Endothelial cell of hepatic sinusoid (primary cell): ENCODE results near the gene RNF130.

Source experiments
- in situ Hi-C: cut with HindIII; loops from 2 replicates; pipeline ENCODE4 v1.10.0; 2017; ENCODE audit warnings: low sequenced_read_pairs

Gene RNF130

DNA sequence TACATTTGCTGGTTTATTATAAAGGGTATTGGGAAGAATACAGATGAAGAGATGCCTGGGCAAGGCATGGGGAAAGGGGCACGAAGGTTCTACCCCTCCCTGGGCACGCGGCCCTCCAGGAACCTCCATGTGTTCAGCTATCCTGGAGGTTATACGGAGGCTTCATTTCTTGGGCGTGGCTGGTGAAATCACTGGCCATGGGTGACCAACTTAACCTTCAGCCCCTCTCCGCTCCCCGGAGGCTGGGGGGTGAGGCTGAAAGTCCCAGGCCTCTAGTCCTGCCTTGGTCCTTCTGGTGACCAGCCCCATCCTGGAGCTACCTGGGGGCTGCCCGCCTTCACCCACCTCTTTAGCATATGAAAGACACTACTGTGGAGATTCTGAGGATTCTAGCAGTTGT is 17.0 kb upstream of the RNF130 start:
- in situ Hi-C loops, result loop anchor here (25.0 kb wide), 1 partner anchor 176 kb away; the partner anchor contains the start of gene TBC1D9B

DNA sequence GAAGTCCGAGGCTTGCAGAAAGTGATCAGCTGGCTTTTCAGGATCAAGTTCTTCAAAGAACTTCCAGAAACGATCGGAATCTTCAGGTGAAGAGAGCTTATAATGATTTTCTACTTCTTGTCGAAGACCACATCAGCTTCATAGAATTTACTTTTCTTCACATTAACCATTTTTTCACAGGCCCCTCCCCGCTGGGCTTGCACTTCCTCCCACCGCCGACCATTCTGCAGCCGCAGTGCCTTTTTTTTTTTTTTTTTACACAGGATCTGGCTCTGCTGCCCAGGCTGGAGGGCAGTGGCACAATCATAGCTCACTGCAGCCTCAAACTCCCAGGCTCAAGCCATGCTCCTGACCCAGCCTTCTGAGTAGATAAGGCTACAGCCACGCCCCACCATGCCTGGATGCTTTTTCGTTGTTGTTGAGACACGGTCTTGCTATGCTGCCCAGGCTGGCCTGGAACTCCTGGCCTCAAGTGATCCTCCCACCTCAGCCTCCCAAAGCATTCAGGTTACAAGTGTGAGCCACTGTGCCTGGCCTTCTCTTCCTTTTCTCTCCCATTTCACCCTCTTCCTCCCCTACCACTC is 15.3 kb upstream of the RNF130 start:
- in situ Hi-C loops, result loop anchor here (25.0 kb wide), 1 partner anchor 175 kb away; the partner anchor contains the start of gene TBC1D9B

GRCh38 chr5:180085837-180086236 is 14.3 kb upstream of the RNF130 start:
- in situ Hi-C loops, result loop anchor here (25.0 kb wide), 1 partner anchor 174 kb away; the partner anchor contains the start of gene TBC1D9B

DNA sequence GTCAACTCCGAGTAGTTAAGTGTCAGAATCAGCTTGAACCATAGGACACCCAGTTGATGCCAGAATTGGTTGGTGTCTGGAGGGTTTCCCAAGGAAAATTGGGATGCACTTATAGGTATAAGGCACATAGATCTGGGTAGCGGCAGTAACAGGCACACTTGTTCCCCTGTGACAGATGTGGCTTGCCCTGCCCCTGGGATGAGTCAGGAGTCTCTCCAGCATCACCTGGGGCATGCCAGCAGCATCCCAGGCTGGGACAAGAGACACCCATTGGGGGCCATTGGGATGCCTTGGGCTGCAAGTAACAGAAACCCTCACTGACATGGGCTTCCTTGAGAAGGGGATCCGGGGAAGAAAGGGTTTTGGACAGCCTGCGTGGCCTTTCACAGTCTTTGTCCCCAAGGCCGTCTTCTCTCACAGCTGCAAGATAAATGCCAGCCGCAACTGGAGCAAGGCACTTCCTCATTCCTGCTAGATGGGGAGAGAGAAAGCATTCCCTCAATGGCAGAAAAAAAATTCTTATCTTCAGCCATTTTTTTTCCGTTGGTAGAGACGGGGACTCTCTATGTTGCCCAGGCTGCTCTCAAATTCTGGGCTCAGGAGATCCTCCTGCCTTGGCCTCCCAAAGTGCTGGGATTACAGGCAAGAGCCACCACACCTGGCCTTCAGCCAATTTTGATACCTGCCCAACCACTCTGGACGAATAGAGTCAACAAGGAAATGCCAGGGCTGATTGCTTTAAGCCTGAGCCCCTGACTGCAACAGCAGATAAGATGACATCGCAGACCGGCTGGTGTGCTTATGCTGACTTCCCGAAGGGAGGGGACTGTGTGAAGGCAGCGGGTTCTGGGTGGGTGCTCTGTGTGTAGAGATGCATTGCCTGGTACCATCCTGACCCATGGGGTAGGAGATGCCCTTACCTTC is 13.3 kb upstream of the RNF130 start:
- in situ Hi-C loops, result loop anchor here (5.0 to 25.0 kb wide), 2 partner anchors 38 to 173 kb away; partner anchors contain the start of gene TBC1D9B

DNA sequence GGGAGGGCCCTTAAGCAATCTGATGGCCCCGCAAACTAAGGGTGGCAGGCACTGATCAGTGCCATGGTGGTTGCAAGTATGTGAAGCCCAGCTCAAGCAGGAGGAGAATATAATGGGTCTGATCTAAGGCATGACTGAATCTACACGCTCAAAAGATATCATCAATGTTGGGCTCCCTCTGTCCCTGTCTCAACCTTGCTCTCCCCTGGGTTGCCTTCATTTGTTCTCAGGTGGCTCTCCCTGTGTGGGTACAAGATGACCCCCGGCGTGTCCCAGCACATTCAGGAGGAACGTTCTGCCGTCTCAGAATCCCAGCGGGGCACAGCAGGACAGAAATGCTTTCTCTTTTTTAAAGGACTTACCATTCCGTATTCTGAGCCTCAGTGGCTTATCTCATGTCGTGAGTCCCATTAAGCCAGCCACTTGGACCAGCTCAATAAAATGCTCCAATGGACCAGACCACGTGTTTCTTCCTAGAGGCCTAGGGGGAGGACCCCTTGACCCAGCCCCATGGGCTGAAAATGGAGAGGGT is 12.0 kb upstream of the RNF130 start:
- in situ Hi-C loops, result loop anchor here (5.0 to 25.0 kb wide), 2 partner anchors 36 to 171 kb away; partner anchors contain the start of gene TBC1D9B

- in situ Hi-C loops, result loop anchor here (5.0 to 25.0 kb wide), 2 partner anchors 36 to 171 kb away; partner anchors contain the start of gene TBC1D9B
These were observed 11.3 kb upstream of the RNF130 start for GRCh38 chr5:180082633-180083420.

- in situ Hi-C loops, result loop anchor here (5.0 to 25.0 kb wide), 2 partner anchors 34 to 169 kb away; partner anchors contain the start of gene TBC1D9B
These were observed 9.9 kb upstream of the RNF130 start for GRCh38 chr5:180081481-180081880.

DNA sequence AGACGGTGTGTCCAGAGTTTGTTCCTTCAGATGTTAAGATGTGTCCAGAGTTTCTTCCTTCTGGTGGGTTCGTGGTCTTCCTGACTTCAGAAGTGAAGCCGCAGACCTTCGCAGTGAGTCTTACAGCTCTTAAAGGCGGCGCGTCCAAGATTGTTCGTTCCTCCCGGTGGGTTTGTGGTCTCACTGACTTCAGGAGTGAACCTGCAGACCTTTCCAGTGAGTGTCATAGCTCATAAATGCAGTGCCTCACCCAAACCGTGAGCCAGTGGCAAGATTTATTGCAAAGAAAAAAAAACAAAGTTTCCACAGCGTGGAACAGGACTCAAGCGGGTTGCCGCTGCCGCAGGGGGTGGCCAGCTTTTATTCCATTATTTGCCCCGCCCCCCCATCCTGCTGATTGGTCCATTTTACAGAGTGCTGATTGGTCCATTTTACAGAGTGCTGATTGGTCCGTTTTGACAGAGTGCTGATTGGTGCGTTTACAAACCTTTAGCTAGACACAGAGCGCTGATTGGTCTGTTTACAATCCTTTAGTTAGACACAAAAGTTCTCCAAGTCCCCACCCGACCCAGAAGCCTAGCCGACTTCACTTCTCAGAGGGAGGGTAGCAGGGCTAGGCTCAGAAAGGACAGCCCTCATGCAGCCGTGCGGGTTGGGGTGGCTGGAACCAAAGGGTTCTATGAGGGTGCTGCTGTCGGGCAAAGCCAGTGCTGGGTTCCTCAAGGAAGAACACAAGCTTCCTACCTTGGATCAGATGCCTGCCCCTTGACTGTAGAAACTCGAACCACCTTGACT is 9.1 kb upstream of the RNF130 start:
- in situ Hi-C loops, result loop anchor here (5.0 to 25.0 kb wide), 2 partner anchors 33 to 168 kb away; partner anchors contain the start of gene TBC1D9B

DNA sequence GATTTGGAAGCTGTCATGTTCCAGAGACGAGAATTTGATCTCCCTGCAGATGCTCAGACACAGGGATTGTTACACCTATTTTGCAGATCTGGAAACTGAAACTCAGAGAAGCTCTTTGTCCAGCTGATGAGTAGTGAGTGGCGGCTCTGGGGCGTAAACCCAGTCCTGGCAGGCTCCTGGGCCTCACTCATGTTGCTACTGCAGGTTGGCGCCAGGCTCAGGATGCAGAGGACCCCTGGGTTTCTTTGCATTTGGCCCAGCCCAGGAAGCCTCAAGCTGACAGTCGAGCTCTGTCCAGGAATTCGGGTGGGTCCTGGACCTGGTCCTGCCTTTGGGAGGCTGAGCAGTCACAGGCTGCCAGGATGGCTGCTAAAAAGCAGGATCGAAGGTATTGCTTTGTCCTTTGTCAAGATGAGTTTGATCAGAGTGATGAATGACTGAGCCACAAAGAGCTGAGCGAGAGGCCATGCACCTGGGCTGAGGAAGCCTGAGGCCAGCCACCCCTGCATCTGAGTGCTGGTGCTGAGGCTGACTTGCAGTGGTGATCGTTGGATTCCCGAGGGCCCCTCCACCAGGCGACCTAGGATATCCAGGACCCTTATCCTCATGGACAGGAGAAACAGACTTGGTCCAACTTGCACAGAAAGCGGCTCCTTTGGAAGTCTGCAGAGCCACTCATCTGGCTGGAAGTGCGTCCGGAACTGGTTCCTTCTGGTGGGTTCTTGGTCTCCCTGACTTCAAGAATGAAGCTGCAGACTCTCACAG is 8.3 kb upstream of the RNF130 start:
- in situ Hi-C loops, result loop anchor here (5.0 to 25.0 kb wide), 2 partner anchors 33 to 168 kb away; partner anchors contain the start of gene TBC1D9B

DNA sequence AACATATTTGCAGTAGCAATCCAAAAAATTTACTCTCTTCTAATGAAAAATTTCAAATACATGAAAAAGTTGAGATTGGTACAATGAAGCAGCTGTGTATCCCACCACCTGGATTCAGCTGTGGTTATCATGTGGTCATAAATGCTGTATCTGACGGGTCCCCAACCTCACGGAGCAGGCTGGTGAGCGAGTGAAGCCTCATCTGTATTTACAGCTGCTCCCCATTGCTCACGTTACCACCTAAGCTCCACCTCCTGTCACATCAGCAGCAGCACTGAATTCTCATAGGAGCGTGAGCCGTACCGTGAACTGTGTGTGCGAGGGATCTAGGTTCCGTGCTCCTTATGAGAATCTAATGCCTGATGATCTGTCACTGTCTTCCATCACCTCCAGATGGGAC is 6.8 kb upstream of the RNF130 start:
- in situ Hi-C loops, result loop anchor here (25.0 kb wide), 1 partner anchor 166 kb away; the partner anchor contains the start of gene TBC1D9B

- in situ Hi-C loops, result loop anchor here (25.0 kb wide), 1 partner anchor 165 kb away; the partner anchor contains the start of gene TBC1D9B
These were observed 6.2 kb upstream of the RNF130 start for GRCh38 chr5:180077594-180078284.

- in situ Hi-C loops, result loop anchor here (25.0 kb wide), 1 partner anchor 163 kb away; the partner anchor contains the start of gene TBC1D9B
These were observed 4.1 kb upstream of the RNF130 start for GRCh38 chr5:180075703-180076102.

- in situ Hi-C loops, result no loop called here
These were observed 2.9 kb upstream of the RNF130 start for GRCh38 chr5:180074462-180074861.

GRCh38 chr5:180072556-180072955 is 997 bp upstream of the RNF130 start:
- in situ Hi-C loops, result no loop called here

DNA sequence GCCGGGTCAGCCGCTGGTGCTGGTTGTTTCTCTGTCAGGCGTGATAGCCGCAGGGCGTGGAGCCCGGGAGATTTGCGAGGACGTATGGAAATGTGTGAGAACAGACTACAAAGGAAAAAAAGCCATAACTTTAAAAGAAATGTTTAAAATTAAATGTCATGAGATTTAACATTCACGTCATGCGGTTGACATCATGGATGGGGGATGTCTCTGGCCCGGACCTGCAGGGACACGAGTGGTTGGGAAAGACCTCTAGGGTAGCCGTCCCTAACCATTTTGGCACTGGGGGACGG is 643 bp upstream of the RNF130 start:
- in situ Hi-C loops, result no loop called here

DNA sequence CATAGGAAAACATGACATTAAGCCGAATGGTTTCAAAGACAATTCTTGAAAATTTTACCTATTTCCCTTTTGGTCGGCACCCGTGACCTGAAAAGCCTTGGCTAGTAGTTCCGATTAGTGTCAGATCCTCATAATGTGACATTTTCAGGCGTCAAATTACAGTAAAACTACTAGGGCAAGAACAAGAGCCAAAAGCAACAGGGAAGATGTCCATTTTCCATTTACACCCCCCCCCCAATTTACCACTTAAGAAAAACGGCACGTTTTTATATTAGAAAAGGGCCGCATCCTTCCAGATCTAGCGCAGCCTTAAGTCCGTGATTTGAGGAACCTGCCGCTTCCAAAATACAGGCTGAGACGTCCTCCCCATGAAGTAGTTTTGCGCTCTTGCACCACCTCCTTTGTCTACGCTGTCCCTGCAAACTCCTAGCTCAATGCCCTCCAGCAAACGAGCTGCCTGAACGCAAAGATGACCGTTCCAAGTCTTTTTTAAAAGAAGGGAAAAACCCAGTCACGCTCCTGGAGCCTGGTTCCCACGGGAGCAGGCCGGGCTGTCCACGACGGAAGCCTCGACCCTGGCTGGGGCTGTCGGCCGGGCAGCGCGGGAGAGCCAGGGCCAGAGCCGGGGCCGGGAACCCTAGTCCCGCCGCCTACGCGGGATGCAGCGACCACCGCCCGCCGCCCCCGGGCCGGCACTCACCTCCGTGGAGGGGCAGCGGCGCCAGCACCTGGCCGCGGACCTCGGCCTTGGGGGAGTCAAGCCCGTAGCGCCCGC is 616 bp downstream of the RNF130 start:
- in situ Hi-C loops, result no loop called here

- in situ Hi-C loops, result loop anchor here (5.0 kb wide), 1 partner anchor 57 kb away; no protein-coding TSS in a partner anchor
These were observed 1.8 kb downstream of the RNF130 start for GRCh38 chr5:180069589-180070247.
